RKO (cell line): Measurements from ENCODE around the gene MYO16.

Experiments
- DNase-seq: peaks from one replicate; pipeline ENCODE4 v3.0.0-alpha.2; 2016; ENCODE audit warnings: low spot score

Gene MYO16

GRCh38 chr13:109154546-109154945 lies 525.1 kb downstream of the MYO16 start:
- no peak for DNase-seq

- no peak for DNase-seq
These were observed 525.8 kb downstream of the MYO16 start for GRCh38 chr13:109154966-109155761.

- DNase-seq, result peak; percentile 76
These were observed 526.9 kb downstream of the MYO16 start for GRCh38 chr13:109156181-109156935.

- no peak for DNase-seq
These were observed 527.9 kb downstream of the MYO16 start for GRCh38 chr13:109157275-109157674.

- no peak for DNase-seq
These were observed 529.0 kb downstream of the MYO16 start for GRCh38 chr13:109158383-109158782.

GRCh38 chr13:109159650-109160309 lies 530.4 kb downstream of the MYO16 start:
- no peak for DNase-seq

GRCh38 chr13:109160357-109160756 lies 530.9 kb downstream of the MYO16 start:
- DNase-seq, result no peak

- no peak for DNase-seq
These were observed 531.7 kb downstream of the MYO16 start for GRCh38 chr13:109160887-109161669.

- no peak for DNase-seq
These were observed 533.0 kb downstream of the MYO16 start for GRCh38 chr13:109162248-109163036.

- no peak for DNase-seq
These were observed 533.6 kb downstream of the MYO16 start for GRCh38 chr13:109163037-109163379.

- no peak for DNase-seq
These were observed 536.0 kb downstream of the MYO16 start for GRCh38 chr13:109165417-109165904.

GRCh38 chr13:109166804-109167203 lies 537.4 kb downstream of the MYO16 start:
- no peak for DNase-seq

GRCh38 chr13:109172136-109172535 lies 542.7 kb downstream of the MYO16 start:
- no peak for DNase-seq

GRCh38 chr13:109175666-109176065 lies 546.3 kb downstream of the MYO16 start:
- no peak for DNase-seq

- peak; percentile 11 for DNase-seq
These were observed 551.6 kb downstream of the MYO16 start for GRCh38 chr13:109180905-109181425.

- no peak for DNase-seq
These were observed 553.5 kb downstream of the MYO16 start for GRCh38 chr13:109182777-109183465.

GRCh38 chr13:109191413-109191812 lies 562.0 kb downstream of the MYO16 start:
- no peak for DNase-seq

- no peak for DNase-seq
These were observed 562.9 kb downstream of the MYO16 start for GRCh38 chr13:109192306-109192705.

- DNase-seq, result no peak
These were observed 567.5 kb downstream of the MYO16 start for GRCh38 chr13:109196948-109197347.

GRCh38 chr13:109198585-109198984 lies 569.2 kb downstream of the MYO16 start:
- no peak for DNase-seq
